ENCODE data around the gene ARHGAP21. TPM values are rescaled to one million over a fixed set of nuclear protein-coding genes. Genes with fewer than 3 reads are reported as not detected.

ARHGAP21 gene
- total RNA-seq, 2 donors from 2014 or later, result 95.6 to 101 TPM

DNA sequence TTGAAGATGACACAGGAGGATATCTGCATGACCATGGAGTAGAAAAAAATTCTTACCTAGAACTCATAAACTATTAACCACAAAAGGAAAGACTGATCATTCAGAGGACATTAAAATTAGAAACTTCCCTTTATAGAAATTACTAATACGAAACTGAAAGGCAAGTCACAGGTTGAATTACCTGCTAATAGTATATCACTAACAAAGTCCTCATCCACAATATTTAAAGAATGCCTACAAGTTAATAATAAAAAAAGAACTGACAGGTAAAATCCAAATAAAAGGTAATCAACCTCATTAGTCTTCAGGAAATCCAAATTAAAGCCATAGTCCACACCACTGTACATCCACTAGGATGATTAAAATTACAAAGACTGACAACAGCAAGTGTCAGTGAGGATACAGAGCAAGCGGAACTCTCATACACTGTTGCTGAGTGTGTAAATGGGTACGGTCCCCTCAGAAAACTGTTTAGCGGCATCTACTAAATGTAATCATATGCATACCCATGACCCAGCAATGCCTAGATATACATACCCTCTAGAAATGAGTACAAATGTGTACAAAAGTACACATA is 71.2 kb downstream of the ARHGAP21 start:
- H3K36me3 ChIP-seq, result no peaks in the 10 kb centered on the region
- no peaks in the 10 kb centered on the region for H3K27me3 ChIP-seq (replicated peaks; ENCODE audit: insufficient read depth)
- no peak overlapping the region for H3K4me3 ChIP-seq
- peak overlapping the region in 1 of 2 donors; percentile 37 for H3K27ac ChIP-seq
- ATAC-seq (ENCODE audit: insufficient number of reproducible peaks, low FRiP score, low read depth), result no peak
- DNase-seq (ENCODE audit: low spot score), result no peak
- H3K9me3 ChIP-seq, result no peaks in the 10 kb centered on the region
- no peak for TF ChIP-seq CTCF (IDR thresholded peaks at IDR 0.05)
- peaks cover 13 to 34% of the 10 kb centered on the region in 2 donors for H3K4me1 ChIP-seq (ENCODE audit: control insufficient read depth in 1 of 2, low read depth in 2 of 2)

- peak overlapping the region; percentile 23 for H3K4me3 ChIP-seq
- no peak for ATAC-seq (ENCODE audit: insufficient number of reproducible peaks, low FRiP score, low read depth)
- no peak for TF ChIP-seq CTCF (IDR thresholded peaks at IDR 0.05)
- no peaks in the 10 kb centered on the region for H3K9me3 ChIP-seq
- no peaks in the 10 kb centered on the region for H3K27me3 ChIP-seq (replicated peaks; ENCODE audit: insufficient read depth)
- H3K27ac ChIP-seq, result peak overlapping the region; percentile 30 to 37
- H3K36me3 ChIP-seq, result no peaks in the 10 kb centered on the region
- DNase-seq (ENCODE audit: low spot score), result no peak
- H3K4me1 ChIP-seq (ENCODE audit: control insufficient read depth in 1 of 2, low read depth in 2 of 2), result peaks cover 18 to 39% of the 10 kb centered on the region in 2 donors
Measured at GRCh38 chr10:24651923-24652322, 71.8 kb downstream of the ARHGAP21 start.

DNA sequence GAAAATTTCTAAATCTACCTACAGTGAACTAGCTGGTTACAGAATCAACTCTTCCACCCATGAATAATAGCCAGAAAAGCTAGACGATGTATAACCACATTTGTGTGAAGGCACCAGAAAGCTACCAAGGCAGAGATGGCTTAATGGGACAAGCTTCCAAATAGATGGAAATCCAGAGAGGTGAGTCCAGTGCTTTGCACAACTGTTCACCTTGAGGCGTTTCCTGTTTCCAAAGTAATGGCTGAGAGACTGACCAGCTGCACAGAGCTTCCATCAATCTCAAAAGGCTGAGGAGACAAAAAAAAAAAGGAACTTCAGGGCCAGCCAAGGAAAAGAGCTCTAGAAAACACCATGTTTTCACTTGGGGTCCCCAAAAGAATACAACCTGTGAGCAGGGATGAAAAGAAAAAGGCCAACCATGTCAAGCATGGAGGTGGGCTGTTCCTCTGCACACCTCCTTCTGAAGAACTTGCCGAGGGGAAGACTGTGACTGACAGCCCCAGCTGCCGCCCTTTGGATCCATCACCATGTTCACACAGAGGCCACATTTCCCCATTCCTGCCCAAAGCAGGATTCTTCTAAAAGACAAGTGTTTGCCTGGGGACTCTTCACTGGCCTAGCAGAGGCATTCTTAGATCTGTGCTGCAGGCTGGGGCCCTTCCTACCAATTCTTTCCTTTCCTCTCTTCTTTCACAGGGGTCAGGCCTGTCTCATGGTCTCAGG is 72.9 kb downstream of the ARHGAP21 start:
- ATAC-seq (ENCODE audit: insufficient number of reproducible peaks, low FRiP score, low read depth), result no peak

DNA sequence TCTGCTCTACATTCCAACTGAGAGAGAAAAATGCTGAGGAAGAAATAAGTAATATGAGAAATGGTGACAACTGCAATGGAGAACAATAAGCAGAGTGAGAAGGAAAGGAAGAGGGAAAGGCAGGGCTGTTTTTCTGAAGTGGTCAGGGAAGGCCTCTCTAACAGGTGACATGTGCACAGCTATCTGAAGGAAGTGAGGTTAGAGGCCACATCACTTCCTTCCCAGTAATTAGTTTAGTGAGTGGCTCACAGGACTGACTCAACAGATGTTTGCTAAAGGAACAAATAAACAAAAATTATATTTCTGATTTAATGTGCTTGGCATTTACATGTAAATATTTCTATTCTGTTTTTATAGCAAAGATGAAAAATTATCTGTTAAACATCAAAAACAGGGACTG is 77.9 kb downstream of the ARHGAP21 start:
- TF ChIP-seq CTCF (IDR thresholded peaks at IDR 0.05), result no peak
- Histone ChIP-seq H3K27ac (no peak overlapping the region), H3K36me3 (no peaks in the 10 kb centered on the region), H3K4me3 (no peak overlapping the region), H3K9me3 (no peaks in the 10 kb centered on the region), H3K27me3 (replicated peaks; ENCODE audit: insufficient read depth) (no peaks in the 10 kb centered on the region), H3K4me1 (ENCODE audit: control insufficient read depth in 1 of 2, low read depth in 2 of 2) (peaks cover 12 to 45% of the 10 kb centered on the region in 2 donors)
- ATAC-seq (ENCODE audit: insufficient number of reproducible peaks, low FRiP score, low read depth) (no peak), DNase-seq (ENCODE audit: low spot score) (no peak)

More for the DNA sequence above, 72.9 kb downstream of the ARHGAP21 start:
- no peak for TF ChIP-seq CTCF (IDR thresholded peaks at IDR 0.05)
- Histone ChIP-seq H3K36me3 (no peaks in the 10 kb centered on the region), H3K4me1 (ENCODE audit: control insufficient read depth in 1 of 2, low read depth in 2 of 2) (peaks cover 19 to 41% of the 10 kb centered on the region in 2 donors), H3K9me3 (no peaks in the 10 kb centered on the region), H3K4me3 (no peak overlapping the region), H3K27me3 (replicated peaks; ENCODE audit: insufficient read depth) (no peaks in the 10 kb centered on the region), H3K27ac (peak overlapping the region; percentile 30 to 37)
- no peak for DNase-seq (ENCODE audit: low spot score)

DNA sequence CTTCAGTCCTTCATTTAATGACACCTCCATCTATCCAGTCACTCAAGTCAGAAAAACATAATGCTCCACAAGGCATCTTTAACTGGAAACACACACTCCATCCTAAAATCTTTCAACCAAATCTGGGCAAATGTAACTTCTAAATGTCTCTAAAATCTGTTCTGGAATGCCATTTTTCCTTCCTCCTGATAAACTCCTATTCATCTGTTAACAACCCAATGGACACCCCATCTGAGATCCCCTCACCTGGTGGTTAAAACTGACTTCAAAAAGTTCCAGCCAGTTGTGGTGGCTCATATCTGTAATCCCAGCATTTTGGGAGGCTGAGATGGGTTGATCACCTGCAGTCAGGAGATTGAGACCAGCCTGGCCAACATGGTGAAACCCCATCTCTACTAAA is 78.7 kb downstream of the ARHGAP21 start:
- Histone ChIP-seq H3K27ac (no peak overlapping the region), H3K36me3 (no peaks in the 10 kb centered on the region), H3K4me3 (no peak overlapping the region), H3K9me3 (no peaks in the 10 kb centered on the region), H3K27me3 (replicated peaks; ENCODE audit: insufficient read depth) (no peaks in the 10 kb centered on the region), H3K4me1 (ENCODE audit: control insufficient read depth in 1 of 2, low read depth in 2 of 2) (peaks cover 11 to 40% of the 10 kb centered on the region in 2 donors)
- DNase-seq (ENCODE audit: low spot score) (no peak), ATAC-seq (ENCODE audit: insufficient number of reproducible peaks, low FRiP score, low read depth) (no peak)
- no peak for TF ChIP-seq CTCF (IDR thresholded peaks at IDR 0.05)
